Progenitor cell of endocrine pancreas (in vitro differentiated cells): ENCODE measurements around the gene SUGCT. TPM values are rescaled to one million over a fixed set of nuclear protein-coding genes. Genes with fewer than 3 reads are reported as not detected.

Experiments used
- DNase-seq: peaks from one replicate; pipeline ENCODE4 v3.0.0; 2021; ENCODE audit warnings: low spot score; ENCODE audit not compliant: unreplicated experiment
- H3K27ac Mint-ChIP-seq: 2 replicates; pipeline ENCODE4 v1.8.0; 2021; ENCODE audit warnings: mild to moderate bottlenecking, moderate library complexity, mixed read lengths
- H3K27me3 Mint-ChIP-seq: 2 replicates; pipeline ENCODE4 v1.8.0; 2021; ENCODE audit warnings: mixed read lengths
- H3K36me3 Mint-ChIP-seq: 2 replicates; pipeline ENCODE4 v1.8.0; 2022; ENCODE audit warnings: mixed read lengths; ENCODE audit not compliant: insufficient read depth
- H3K4me1 Mint-ChIP-seq: 2 replicates; pipeline ENCODE4 v1.8.0; 2021; ENCODE audit warnings: low read depth, mixed read lengths
- H3K4me3 Mint-ChIP-seq: 2 replicates; pipeline ENCODE4 v1.8.0; 2021; ENCODE audit warnings: low read depth, mild to moderate bottlenecking, moderate library complexity, mixed read lengths
- H3K9me3 Mint-ChIP-seq: 2 replicates; pipeline ENCODE4 v1.8.0; 2021; ENCODE audit warnings: low read depth, mixed read lengths
- CTCF ChIP-seq: fragments of 200-600 bp; sonication (generic); IDR thresholded peaks from one replicate; pipeline ENCODE4 v1.5.0; 2021; ENCODE audit warnings: antibody characterized with exemption, mild to moderate bottlenecking; ENCODE audit not compliant: unreplicated experiment
- total RNA-seq: library from RNA; stranded (reverse); gene quantifications from 2 replicates; pipeline ENCODE4 v1.2.1, GENCODE V29; 2021

Gene SUGCT
- total RNA-seq, 1 donor from 2014 or later, result 6.2 TPM

- no peak overlapping the region for H3K27ac Mint-ChIP-seq
- no peaks in the 10 kb centered on the region for H3K36me3 Mint-ChIP-seq
- no peaks in the 10 kb centered on the region for H3K9me3 Mint-ChIP-seq
- H3K4me3 Mint-ChIP-seq, result no peak overlapping the region
- H3K4me1 Mint-ChIP-seq, result no peaks in the 10 kb centered on the region
- H3K27me3 Mint-ChIP-seq, result no peaks in the 10 kb centered on the region
- DNase-seq, result no peak
- no peak for TF ChIP-seq CTCF
Measured at GRCh38 chr7:40297741-40298311, 163.0 kb downstream of the SUGCT start.

DNA sequence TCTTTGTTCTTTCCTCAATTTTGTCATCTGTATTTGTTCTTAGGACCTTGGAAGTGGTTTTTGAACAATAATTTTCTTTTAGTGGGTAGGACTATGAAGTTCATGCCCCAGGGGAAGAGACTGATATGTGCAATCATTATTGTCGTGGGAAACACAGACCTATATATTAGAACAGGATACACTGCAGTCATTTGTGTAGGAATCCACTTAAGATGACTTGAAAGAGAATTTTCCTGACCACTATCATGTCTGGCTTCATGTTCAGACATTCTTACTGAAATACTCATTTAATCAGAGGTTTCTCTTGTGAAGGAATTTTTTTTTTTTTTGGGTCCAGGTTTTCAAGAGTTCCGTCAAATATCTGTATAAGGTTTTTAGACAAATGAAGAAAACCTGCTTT is 163.6 kb downstream of the SUGCT start:
- no peak for TF ChIP-seq CTCF
- H3K4me1 Mint-ChIP-seq, result no peaks in the 10 kb centered on the region
- H3K27me3 Mint-ChIP-seq, result no peaks in the 10 kb centered on the region
- no peak for DNase-seq
- no peaks in the 10 kb centered on the region for H3K36me3 Mint-ChIP-seq
- H3K9me3 Mint-ChIP-seq, result no peaks in the 10 kb centered on the region
- no peak overlapping the region for H3K4me3 Mint-ChIP-seq
- H3K27ac Mint-ChIP-seq, result no peak overlapping the region

DNA sequence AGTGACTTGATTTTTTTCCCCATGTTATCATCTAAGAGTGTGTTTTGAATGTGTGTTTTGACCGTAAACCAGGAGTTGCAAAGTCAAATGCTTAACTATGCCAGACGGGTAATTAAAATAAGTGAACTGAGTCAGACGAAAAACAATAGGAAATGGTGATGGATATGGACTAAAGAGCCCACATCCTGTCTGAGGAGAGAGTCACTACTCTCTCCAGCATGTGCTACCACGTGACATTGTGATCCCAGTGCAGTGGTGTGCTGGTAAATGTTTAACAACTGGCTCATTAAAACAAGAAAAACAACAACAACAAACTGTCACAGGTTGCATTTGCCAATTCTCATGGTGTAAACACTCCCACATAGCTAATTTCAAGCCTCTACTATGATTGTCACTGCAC is 164.3 kb downstream of the SUGCT start:
- DNase-seq, result no peak
- H3K36me3 Mint-ChIP-seq, result no peaks in the 10 kb centered on the region
- no peak overlapping the region for H3K27ac Mint-ChIP-seq
- H3K9me3 Mint-ChIP-seq, result no peaks in the 10 kb centered on the region
- TF ChIP-seq CTCF, result no peak
- no peaks in the 10 kb centered on the region for H3K4me1 Mint-ChIP-seq
- no peaks in the 10 kb centered on the region for H3K27me3 Mint-ChIP-seq
- H3K4me3 Mint-ChIP-seq, result no peak overlapping the region

GRCh38 chr7:40300146-40300670 is 165.4 kb downstream of the SUGCT start:
- Mint-ChIP-seq H3K27ac (no peak overlapping the region), H3K4me3 (no peak overlapping the region), H3K36me3 (no peaks in the 10 kb centered on the region), H3K9me3 (no peaks in the 10 kb centered on the region), H3K4me1 (no peaks in the 10 kb centered on the region), H3K27me3 (no peaks in the 10 kb centered on the region)
- TF ChIP-seq CTCF, result no peak
- DNase-seq, result no peak

- no peak overlapping the region for H3K4me3 Mint-ChIP-seq
- H3K27me3 Mint-ChIP-seq, result no peaks in the 10 kb centered on the region
- H3K36me3 Mint-ChIP-seq, result no peaks in the 10 kb centered on the region
- no peaks in the 10 kb centered on the region for H3K9me3 Mint-ChIP-seq
- H3K4me1 Mint-ChIP-seq, result no peaks in the 10 kb centered on the region
- no peak for TF ChIP-seq CTCF
- no peak for DNase-seq
- H3K27ac Mint-ChIP-seq, result no peak overlapping the region
Measured at GRCh38 chr7:40301486-40302068, 166.8 kb downstream of the SUGCT start.
